PC-9 (cell line): ENCODE results near the gene GID8. TPM values are rescaled to one million over a fixed set of nuclear protein-coding genes. Genes with fewer than 3 reads are reported as not detected.
"Not testable (repeated sequence)": the region's sequence is repeated elsewhere in the genome, so short reads cannot be mapped to it uniquely, and the experiment has no call there.

ENCODE experiments used
- BruUV-seq: library from RNA; stranded (reverse); fragments of 400-500 nt; replicated peaks from 2 replicates; lab custom pipeline; 2021; lab: Mats Ljungman, UMichigan
- CTCF ChIA-PET: fragments of 300-600 bp; sonication (Branson Sonifier 250); formaldehyde crosslinking; loops from one replicate; lab custom pipeline; 2022; ENCODE audit warnings: antibody characterized with exemption; lab: Charles Lee
- POLR2A ChIA-PET: fragments of 300-600 bp; sonication (Branson Sonifier 250); formaldehyde crosslinking; loops from one replicate; lab custom pipeline; 2022; ENCODE audit warnings: antibody characterized with exemption; ENCODE audit not compliant: unreplicated experiment; lab: Charles Lee
- DNase-seq, 2 experiments: peaks; one replicate each; pipeline versions ENCODE4 v3.0.0 to v3.0.0-alpha.2; 2015 to 2022; ENCODE audit warnings: mixed read lengths in 1 of 2
- H2AFZ ChIP-seq: fragments of 200-600 bp; sonication (generic); 2 replicates; pipeline ENCODE4 v1.8.1; 2017; ENCODE audit warnings: antibody characterized with exemption
- H3F3A ChIP-seq: fragments of 200-600 bp; sonication (generic); 2 replicates; pipeline ENCODE4 v1.8.1; 2017; ENCODE audit warnings: antibody characterized with exemption, mild to moderate bottlenecking, low read depth; ENCODE audit not compliant: insufficient read depth
- H3K27ac ChIP-seq: fragments of 200-600 bp; sonication (generic); 2 replicates; pipeline ENCODE4 v1.6.1; 2016; ENCODE audit warnings: mixed run types
- H3K27me3 ChIP-seq: fragments of 200-600 bp; sonication (generic); 2 replicates; pipeline ENCODE4 v1.6.1; 2016; ENCODE audit warnings: low read depth, mixed run types; ENCODE audit not compliant: insufficient read depth
- H3K36me3 ChIP-seq: fragments of 200-600 bp; sonication (generic); 2 replicates; pipeline ENCODE4 v1.6.1; 2016; ENCODE audit warnings: low read depth, mixed run types
- H3K4me1 ChIP-seq: fragments of 200-600 bp; sonication (generic); replicated peaks from 2 replicates; pipeline ENCODE4 v1.6.1; 2016; ENCODE audit warnings: mixed run types; ENCODE audit not compliant: insufficient read depth
- H3K4me2 ChIP-seq: fragments of 200-600 bp; sonication (generic); 2 replicates; pipeline ENCODE4 v1.6.1; 2017; ENCODE audit warnings: mixed run types
- H3K4me3 ChIP-seq: fragments of 200-600 bp; sonication (generic); 2 replicates; pipeline ENCODE4 v1.6.1; 2016; ENCODE audit warnings: mixed run types
- H3K79me2 ChIP-seq: fragments of 200-600 bp; sonication (generic); 2 replicates; pipeline ENCODE4 v1.6.1; 2017; ENCODE audit warnings: low read depth, mixed run types
- H3K9me2 ChIP-seq: fragments of 200-600 bp; sonication (generic); 2 replicates; pipeline ENCODE4 v1.8.1; 2017; ENCODE audit warnings: mild to moderate bottlenecking; ENCODE audit not compliant: insufficient read depth
- H3K9me3 ChIP-seq: fragments of 200-600 bp; sonication (generic); 2 replicates; pipeline ENCODE4 v1.8.1; 2016; ENCODE audit warnings: low read depth; ENCODE audit not compliant: insufficient read depth
- H4K20me1 ChIP-seq: fragments of 200-600 bp; sonication (generic); 2 replicates; pipeline ENCODE4 v1.8.1; 2017; ENCODE audit not compliant: insufficient read depth
- CTCF ChIP-seq: fragments of 200-600 bp; sonication (generic); conservative IDR thresholded peaks from 2 replicates; pipeline ENCODE4 v1.6.1; 2017; ENCODE audit warnings: mixed run types, antibody characterized with exemption, mild to moderate bottlenecking, moderate library complexity
- EZH2 ChIP-seq: fragments of 200-600 bp; sonication (generic); IDR thresholded peaks from 2 replicates; pipeline ENCODE4 v1.8.0; 2017; ENCODE audit warnings: antibody characterized with exemption, low read depth
- intact Hi-C: fragments of 100-400 bp; cut with micrococcal nuclease; formaldehyde crosslinking; loops from one replicate; pipeline ENCODE4 v1.10.0; 2022; ENCODE audit not compliant: unreplicated experiment
- total RNA-seq: library from RNA; stranded (reverse); gene quantifications from 2 replicates; pipeline ENCODE4 v1.2.3, GENCODE V29; 2021

The GID8 gene
- total RNA-seq, 1 experiment from 2014 or later, result 45.7 TPM

DNA sequence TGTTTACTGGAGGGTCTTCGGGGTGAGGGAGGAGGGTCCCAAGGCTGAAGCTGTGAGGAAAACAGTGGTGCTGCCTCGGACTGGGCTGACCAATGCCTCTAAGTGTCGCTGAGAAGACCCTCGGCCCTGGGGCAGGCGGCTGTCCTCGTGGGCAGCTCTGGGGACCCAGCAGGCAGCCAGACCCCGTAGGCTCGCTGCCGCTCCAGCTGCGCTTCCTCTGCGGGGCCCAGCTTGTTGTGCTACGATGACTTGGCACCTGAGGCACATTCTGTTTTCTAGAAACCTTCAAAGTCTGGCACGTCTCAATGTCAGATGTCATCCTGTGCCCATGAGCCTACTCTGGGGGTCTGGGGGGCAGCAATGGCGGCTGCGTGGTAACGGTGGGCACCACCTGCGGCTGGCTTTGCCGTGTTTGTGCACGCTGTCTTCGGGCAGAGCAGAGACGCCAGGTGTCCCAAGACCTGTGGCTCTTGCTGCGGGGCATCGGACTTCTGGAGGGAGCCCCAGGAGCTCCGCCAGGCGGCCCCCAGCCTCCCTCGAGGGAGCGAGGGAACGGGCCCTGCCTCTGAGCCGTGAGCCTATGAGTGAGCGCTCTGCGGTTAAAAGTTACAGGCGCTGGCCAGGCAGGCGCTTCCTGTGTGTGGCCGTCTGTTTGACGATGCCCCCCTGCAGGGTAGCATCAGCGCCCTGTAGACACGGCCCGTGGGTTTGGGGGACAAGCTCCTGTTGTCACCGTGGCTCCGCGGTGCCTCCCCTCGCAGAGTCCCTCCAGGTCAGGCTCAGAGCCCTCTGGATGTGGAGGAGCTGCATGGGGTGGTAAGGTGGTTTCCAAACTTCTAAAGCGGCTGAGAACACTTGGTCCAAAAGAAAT lies 21.4 kb downstream of the GID8 start:
- Histone ChIP-seq H3K27ac (no peak overlapping the region), H3K79me2 (no peaks in the 10 kb centered on the region), H3K4me1 (no peaks in the 10 kb centered on the region), H3K36me3 (no peaks in the 10 kb centered on the region), H3K9me3 (no peaks in the 10 kb centered on the region), H3K4me3 (no peak overlapping the region), H2AFZ (no peak overlapping the region), H4K20me1 (peaks cover 8% of the 10 kb centered on the region; the same call in 1 of the 2 replicates), H3K9me2 (no peaks in the 10 kb centered on the region), H3F3A (no peaks in the 10 kb centered on the region), H3K4me2 (no peak overlapping the region), H3K27me3 (peaks cover 55% of the 10 kb centered on the region)
- no TSS peak for BruUV-seq
- POLR2A ChIA-PET, result no interaction called here
- intact Hi-C loops, result no loop called here
- DNase-seq, result no peak
- TF ChIP-seq CTCF (no peak), EZH2 (no peak)
- CTCF ChIA-PET, result interaction anchor here (0.6 kb wide), 1 partner anchor 82 kb away, joined by 8 read pairs; no protein-coding TSS in a partner anchor

GRCh38 chr20:62959998-62960436 lies 22.1 kb downstream of the GID8 start:
- intact Hi-C loops, result no loop called here
- peaks cover 12% of the 10 kb centered on the region for H4K20me1 ChIP-seq
- no peaks in the 10 kb centered on the region for H3K36me3 ChIP-seq
- no peaks in the 10 kb centered on the region for H3K9me2 ChIP-seq
- peaks cover 62% of the 10 kb centered on the region for H3K27me3 ChIP-seq
- H3K4me2 ChIP-seq, result no peak overlapping the region
- no peaks in the 10 kb centered on the region for H3K9me3 ChIP-seq
- no peak overlapping the region for H3K27ac ChIP-seq
- no peak for DNase-seq
- H2AFZ ChIP-seq, result no peak overlapping the region
- BruUV-seq, result no TSS peak
- H3K4me3 ChIP-seq, result no peak overlapping the region
- no peaks in the 10 kb centered on the region for H3K4me1 ChIP-seq
- no peaks in the 10 kb centered on the region for H3F3A ChIP-seq
- H3K79me2 ChIP-seq, result no peaks in the 10 kb centered on the region
- ChIA-PET POLR2A (no interaction called here), CTCF (interaction anchor here (0.6 kb wide), 1 partner anchor 82 kb away, joined by 8 read pairs; no protein-coding TSS in a partner anchor)
- no peak for TF ChIP-seq EZH2
- no peak for TF ChIP-seq CTCF

GRCh38 chr20:62960446-62961309 lies 22.7 kb downstream of the GID8 start:
- H3K4me3 ChIP-seq, DNase-seq, H3K4me1 ChIP-seq, H3K4me2 ChIP-seq, intact Hi-C loops, H3K9me3 ChIP-seq, H3F3A ChIP-seq, POLR2A ChIA-PET, CTCF ChIA-PET, H3K79me2 ChIP-seq, H3K9me2 ChIP-seq, BruUV-seq, H3K36me3 ChIP-seq, H3K27ac ChIP-seq, H2AFZ ChIP-seq: not testable (repeated sequence)
- Histone ChIP-seq H3K27me3 (peaks cover 68% of the 10 kb centered on the region), H4K20me1 (peaks cover 16% of the 10 kb centered on the region)
